Testis (tissue), 2 donors: ENCODE results near the gene ZNF678.

Source experiments
- CTCF ChIP-seq, 3 experiments: fragments of 450-650 bp in 2 of 3; fragments of 200-600 bp in 1 of 3; sonication (generic) in 1 of 3; IDR thresholded peaks; one replicate each; pipeline ENCODE4 v1.5.1; 2016 to 2019; ENCODE audit warnings: antibody characterized with exemption in 3 of 3, mild to moderate bottlenecking in 2 of 3, moderate library complexity in 1 of 3
- POLR2A ChIP-seq: fragments of 450-650 bp; IDR thresholded peaks from one replicate; pipeline ENCODE4 v1.6.1; 2017; ENCODE audit warnings: antibody characterized with exemption, mild to moderate bottlenecking, moderate library complexity

- TF ChIP-seq CTCF (IDR thresholded peaks at IDR 0.05) = no peak
- TF ChIP-seq POLR2A = no peak
These were observed 49.3 kb downstream of the ZNF678 start for GRCh38 chr1:227612658-227613057.
